TTC549 (cell line): ENCODE measurements around the gene BLOC1S2.
"Not testable (repeated sequence)": the region's sequence is repeated elsewhere in the genome, so short reads cannot be mapped to it uniquely, and the experiment has no call there.

Experiments used
- FAIRE-seq: peaks from 2 replicates; lab custom pipeline; 2012; peaks lifted over from hg19 to GRCh38; lab: Jason Lieb, UNC

The BLOC1S2 gene

DNA sequence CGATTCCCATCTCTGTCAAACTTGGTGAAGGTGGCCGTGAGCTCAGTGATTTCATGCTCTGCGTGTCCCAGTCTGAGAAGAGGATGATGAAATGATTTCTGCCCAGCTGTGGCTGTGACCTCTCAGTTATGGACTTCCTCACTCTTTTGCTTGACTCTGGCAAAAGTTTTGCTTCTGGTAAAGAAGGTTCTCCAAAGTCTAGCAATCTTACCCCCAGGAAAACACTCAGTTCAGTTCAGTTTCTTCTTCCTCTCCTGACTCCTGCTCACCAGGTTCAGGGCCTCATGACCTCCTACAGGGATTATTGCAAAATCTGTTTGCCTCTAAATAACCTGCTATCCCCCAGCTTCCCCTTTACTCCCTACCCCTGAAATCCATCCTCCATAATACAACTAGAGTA is 4.9 kb upstream of the BLOC1S2 start:
- FAIRE-seq: no peak

- FAIRE-seq: no peak
Measured at GRCh38 chr10:100289641-100290040, 3.2 kb upstream of the BLOC1S2 start.

- FAIRE-seq: no peak
Measured at GRCh38 chr10:100288196-100288595, 1.7 kb upstream of the BLOC1S2 start.

DNA sequence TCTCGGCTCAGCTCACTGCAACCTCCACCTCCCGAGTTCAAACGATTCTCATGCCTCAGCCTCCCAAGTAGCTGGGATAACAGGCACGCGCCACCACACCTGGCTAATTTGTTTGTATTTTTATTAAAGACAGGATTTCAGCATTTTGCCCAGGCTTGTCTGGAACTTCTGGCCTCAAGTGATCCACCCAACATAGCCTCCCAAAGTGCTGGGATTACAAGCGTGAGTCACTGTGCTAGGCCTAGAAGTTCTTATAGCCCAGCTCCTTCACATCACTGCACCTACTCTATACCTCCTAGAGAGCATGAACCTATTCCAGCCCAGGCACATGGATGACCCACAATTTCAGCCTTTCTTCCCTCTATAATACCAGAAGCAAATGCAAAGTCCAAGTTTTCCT is 1.3 kb upstream of the BLOC1S2 start:
- FAIRE-seq: no peak

DNA sequence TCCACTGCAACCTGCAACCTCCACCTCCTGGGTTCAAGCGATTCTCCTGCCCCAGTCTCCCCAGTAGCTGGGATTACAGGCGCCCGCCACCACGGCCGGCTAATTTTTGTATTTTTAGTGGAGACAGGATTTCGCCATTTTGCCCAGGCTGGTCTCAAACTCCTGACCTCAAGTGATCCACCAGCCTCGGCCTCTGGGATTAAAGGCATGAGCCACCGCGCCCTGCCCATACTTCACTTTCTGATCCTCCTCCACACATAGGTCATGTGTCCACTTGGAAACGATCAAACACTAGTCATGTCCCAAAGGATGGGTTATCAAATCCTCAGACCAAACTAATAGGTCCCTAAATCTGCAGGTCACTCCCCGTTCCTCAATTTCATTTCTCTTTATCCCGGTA is 1.2 kb downstream of the BLOC1S2 start:
- FAIRE-seq: not testable (repeated sequence)

GRCh38 chr10:100282907-100283306 is 3.6 kb downstream of the BLOC1S2 start:
- no peak for FAIRE-seq

- not testable (repeated sequence) for FAIRE-seq
Measured at GRCh38 chr10:100276971-100277370, 9.5 kb downstream of the BLOC1S2 start.

DNA sequence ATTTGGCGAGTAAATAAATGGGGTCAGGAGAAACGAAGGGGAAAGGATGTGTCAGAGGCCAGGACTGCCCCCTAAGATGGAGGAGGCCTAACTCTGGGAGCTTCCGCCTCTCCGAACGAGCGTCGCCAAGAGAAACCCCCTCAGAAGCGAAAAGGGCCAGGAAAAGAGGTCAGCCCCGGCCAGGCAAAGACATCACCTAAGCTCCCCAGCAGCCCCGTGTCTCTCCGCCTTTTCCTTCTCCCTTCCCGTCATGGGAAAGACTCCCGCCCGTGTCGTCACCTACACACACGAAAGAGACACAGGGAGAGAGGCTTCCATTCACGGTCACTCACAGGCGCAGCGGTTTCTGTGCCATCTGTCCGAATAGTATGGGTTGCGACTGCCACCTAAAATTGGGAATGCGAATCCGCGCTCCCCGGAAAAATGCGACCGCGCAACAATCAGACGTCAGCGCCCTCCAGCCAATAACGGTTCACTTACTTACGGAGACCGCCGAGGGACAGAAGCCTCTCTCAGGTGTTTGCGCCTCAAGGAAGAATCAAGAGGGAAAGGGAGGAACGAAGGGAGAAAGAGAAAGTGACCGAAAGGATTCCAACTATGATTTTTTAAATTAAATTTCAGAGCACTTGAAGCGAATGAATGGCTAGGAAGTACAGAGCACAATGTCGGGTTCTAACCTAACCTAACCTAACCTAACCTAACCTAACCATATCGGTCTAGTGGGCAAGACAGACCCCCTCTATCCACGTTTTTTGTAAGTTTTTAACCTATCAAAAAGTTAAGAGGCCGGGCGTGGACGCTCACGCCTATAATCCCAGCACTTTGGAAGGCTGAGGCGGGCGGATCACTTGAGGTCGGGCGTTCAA is 19.0 kb downstream of the BLOC1S2 start, which contains the start of gene CWF19L1:
CWF19L1 (minus strand) TSS at position 400 of the 866 bp plus-strand sequence; CDS start at position 355, 45 bp downstream.
- peak; percentile 84 for FAIRE-seq

DNA sequence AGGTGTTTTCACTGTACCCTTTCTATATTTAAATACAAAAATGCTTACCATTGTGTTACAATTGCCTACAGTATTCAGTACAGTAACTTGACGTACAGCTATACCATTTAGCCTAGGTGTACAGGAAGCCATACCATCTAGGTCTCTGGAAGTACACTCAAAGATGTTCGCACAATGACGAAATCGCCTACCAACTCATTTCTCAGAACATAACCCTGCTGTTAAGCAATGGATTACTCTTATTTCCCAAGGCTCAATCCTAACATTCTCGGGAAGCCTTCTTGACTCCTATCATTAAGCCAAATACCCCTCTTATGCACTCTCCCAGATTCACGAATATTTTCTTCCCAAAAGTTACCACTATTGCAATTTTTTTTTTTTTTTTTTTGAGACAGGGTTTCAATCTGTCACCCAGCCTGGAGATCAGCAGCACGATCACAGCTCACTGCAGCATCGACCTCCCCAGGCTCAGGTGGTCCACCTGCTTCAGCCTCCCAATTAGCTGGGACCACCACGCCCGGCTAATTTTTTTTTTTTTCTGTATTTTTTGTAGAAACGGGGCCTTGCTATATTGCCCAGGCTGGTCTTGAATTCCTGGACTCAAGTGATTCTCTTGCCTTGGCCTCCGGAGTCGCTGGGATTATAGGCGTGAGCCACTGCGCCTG is 20.5 kb downstream of the BLOC1S2 start:
- no peak for FAIRE-seq

- no peak for FAIRE-seq
Measured at GRCh38 chr10:100254191-100254590, 32.3 kb downstream of the BLOC1S2 start.

DNA sequence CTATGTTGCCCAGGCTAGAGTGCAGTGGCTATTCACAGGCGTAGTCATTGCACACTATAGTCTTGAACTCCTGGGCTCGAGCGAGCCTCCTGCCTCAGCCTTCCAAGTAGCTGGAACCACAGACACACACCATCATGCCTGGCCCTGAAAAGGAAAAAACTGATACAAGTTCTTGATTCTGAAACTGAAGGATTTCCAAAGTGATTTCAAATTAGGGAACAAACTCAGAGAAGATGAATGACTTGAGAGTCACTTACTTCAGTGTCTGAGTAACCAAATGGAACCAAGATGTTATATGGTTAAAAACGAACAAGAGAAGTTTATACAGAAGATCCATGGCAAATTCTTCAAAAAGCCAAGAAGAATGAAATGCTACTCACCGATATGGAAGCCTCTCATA is 33.4 kb downstream of the BLOC1S2 start:
- no peak for FAIRE-seq

- FAIRE-seq: no peak
Measured at GRCh38 chr10:100248820-100249219, 37.7 kb downstream of the BLOC1S2 start.

- no peak for FAIRE-seq
Measured at GRCh38 chr10:100245484-100246220, 40.8 kb downstream of the BLOC1S2 start.

GRCh38 chr10:100239851-100240250 is 46.6 kb downstream of the BLOC1S2 start:
- no peak for FAIRE-seq

- FAIRE-seq: no peak
Measured at GRCh38 chr10:100238429-100238828, 48.1 kb downstream of the BLOC1S2 start.

GRCh38 chr10:100232101-100232500 is 54.4 kb downstream of the BLOC1S2 start:
- no peak for FAIRE-seq

- no peak for FAIRE-seq
Measured at GRCh38 chr10:100229819-100230422, 56.6 kb downstream of the BLOC1S2 start.

DNA sequence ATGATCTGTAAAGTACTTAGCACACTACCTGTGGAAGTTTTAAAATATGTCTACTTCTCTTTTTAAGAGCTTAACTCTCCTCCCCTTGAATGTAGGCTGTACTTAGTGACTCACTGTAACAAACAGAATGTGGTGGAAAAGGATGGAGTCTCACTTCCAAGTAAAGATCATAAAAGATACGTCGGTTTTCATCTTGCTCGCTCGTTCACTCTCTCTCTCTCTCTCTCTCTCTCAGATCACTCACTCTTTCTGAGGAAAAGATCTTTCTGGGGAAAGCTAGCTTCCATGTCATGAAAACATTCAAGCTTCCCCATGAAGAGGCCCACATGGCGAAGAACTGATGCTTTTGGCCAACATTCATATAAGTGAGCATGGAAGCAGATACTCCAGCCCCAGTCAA is 62.6 kb downstream of the BLOC1S2 start:
- FAIRE-seq: no peak
